AG09319 (cell line): Measurements from ENCODE around the gene SLC6A13.

Experiments used
- DNase-seq: peaks from one replicate; pipeline ENCODE4 v3.0.0-alpha.2; 2010; ENCODE audit warnings: low read depth; ENCODE audit errors: extremely low read depth
- TF ChIP-seq, protein P1 (sequence below): IDR thresholded peaks from 2 replicates; pipeline ENCODE4 v1.5.1; 2011; ENCODE audit warnings: low read depth, mild to moderate bottlenecking, inconsistent platforms, low read length, moderate library complexity

Gene SLC6A13

GRCh38 chr12:180445-180844, 82.2 kb downstream of the SLC6A13 start:
- no peak for DNase-seq

DNA sequence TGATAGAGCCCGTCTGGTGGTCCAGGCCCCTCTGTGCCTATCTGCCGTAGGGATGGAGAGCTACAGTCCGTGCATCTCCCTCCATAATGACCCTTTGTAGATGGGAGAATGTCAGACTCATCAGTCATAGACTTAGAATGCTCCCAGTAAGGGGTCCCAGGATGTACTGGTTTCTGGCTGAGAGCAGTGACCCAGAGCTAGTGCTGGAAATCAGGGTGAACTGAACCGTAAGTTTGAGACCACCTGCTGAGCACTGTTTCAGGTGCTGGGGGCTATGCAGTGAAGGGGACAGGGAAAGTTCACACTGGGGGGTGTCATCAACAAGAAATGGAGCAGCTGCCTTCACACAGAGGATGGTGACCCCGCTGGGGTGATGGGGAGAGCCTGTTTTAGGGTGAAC, 82.8 kb downstream of the SLC6A13 start:
- TF ChIP-seq, protein P1, sequence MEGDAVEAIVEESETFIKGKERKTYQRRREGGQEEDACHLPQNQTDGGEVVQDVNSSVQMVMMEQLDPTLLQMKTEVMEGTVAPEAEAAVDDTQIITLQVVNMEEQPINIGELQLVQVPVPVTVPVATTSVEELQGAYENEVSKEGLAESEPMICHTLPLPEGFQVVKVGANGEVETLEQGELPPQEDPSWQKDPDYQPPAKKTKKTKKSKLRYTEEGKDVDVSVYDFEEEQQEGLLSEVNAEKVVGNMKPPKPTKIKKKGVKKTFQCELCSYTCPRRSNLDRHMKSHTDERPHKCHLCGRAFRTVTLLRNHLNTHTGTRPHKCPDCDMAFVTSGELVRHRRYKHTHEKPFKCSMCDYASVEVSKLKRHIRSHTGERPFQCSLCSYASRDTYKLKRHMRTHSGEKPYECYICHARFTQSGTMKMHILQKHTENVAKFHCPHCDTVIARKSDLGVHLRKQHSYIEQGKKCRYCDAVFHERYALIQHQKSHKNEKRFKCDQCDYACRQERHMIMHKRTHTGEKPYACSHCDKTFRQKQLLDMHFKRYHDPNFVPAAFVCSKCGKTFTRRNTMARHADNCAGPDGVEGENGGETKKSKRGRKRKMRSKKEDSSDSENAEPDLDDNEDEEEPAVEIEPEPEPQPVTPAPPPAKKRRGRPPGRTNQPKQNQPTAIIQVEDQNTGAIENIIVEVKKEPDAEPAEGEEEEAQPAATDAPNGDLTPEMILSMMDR, result no peak
- no peak for DNase-seq

More at GRCh38 chr12:180445-180844, 82.2 kb downstream of the SLC6A13 start:
- TF ChIP-seq, protein P1, result no peak

- TF ChIP-seq, protein P1, result no peak
Measured at GRCh38 chr12:179131-179884, 83.3 kb downstream of the SLC6A13 start.

GRCh38 chr12:178829-179109, 83.9 kb downstream of the SLC6A13 start:
- DNase-seq, result no peak
- TF ChIP-seq, protein P1, result no peak

More at GRCh38 chr12:179131-179884, 83.3 kb downstream of the SLC6A13 start:
- no peak for DNase-seq

DNA sequence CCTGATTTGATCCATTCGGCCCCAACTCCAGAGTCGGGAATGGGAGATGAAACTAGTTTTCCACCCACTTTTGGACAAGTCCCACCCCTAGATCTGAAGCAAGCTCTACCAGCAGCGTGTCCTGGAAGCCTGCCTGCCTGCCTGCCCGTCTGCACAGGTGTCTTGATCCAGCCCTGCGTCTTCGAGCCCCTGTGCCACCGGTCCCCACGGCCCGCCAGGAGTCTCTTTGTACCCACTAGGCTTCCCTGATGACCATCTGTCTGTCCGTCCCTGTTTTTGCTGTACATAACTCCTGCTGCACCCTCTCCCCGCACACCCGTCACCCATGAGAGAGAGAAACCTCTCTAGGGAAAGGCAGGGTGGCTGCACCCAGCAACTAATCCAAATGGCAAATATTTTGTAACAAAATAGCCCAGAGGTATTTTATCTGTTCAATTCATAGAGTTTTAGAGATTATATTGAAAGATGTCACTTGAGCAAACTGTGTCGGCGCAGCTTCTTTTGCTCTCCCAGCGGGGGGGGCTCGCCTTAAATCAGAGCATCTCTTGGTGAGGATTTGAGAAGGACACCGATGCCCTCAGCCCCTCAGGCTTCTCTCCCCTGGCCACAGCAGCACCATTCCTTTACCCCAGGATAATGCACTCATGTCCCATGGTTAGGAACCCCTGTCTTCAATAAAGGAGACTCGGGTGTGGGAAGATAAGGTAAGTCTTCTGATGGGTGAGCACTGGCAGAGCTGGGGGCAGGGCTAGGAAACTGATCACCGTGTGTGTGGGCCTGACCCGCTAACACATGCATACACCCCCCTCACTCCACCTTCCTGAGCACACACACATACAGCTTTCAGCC, 84.4 kb downstream of the SLC6A13 start:
- TF ChIP-seq, protein P1, result no peak
- no peak for DNase-seq

DNA sequence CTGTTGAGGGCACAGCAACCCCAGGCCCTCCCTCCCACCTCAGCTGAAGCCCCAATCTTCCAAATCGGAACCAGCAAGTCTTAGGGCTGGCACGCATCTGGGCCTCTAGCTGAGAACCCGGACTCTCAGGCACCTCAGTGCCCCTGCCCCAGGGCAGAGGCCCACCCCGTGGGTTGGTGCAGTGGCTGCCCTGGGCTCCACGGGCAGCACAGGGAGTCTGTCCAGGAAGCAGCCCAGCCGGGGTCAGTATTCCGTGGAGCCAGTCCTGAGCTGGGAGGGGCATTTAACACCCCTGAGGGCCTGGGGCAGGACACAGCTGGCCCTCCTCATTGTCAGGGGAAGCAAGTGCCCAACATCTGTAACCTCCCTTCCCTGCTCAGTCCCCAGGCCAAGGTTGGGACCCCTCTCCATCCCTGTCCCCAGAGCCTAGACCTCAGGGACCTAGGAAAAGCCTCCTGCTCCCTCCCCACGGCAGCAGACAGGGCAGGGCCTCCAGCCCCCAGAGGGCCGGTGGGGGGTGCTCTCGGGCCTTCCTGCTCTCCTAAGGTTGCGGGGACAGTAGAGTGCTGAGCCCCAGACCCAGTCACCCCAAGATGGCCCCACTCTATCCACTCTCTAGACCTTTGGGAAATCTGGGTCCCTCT, 85.2 kb downstream of the SLC6A13 start:
- TF ChIP-seq, protein P1, result no peak
- no peak for DNase-seq
